OCI-LY1 (cell line): ENCODE measurements around the gene ITFG1.

Source experiments
- H2AFZ ChIP-seq: fragments of 200-600 bp; sonication (generic), shearing (Covaris generic); 2 replicates; pipeline ENCODE4 v1.6.0; 2014; ENCODE audit warnings: antibody characterized with exemption, mild to moderate bottlenecking, low read length
- H3F3A ChIP-seq: fragments of 200-600 bp; sonication (generic), shearing (Covaris generic); 2 replicates; pipeline ENCODE4 v1.6.0; 2014; ENCODE audit warnings: mild to moderate bottlenecking, antibody characterized with exemption, low read length, moderate library complexity; ENCODE audit not compliant: insufficient read depth
- H3K27ac ChIP-seq: fragments of 200-600 bp; sonication (generic); 2 replicates; pipeline ENCODE4 v1.5.1; 2014; ENCODE audit warnings: low read length, mixed run types, mild to moderate bottlenecking, low read depth; ENCODE audit not compliant: poor library complexity, severe bottlenecking
- H3K27me3 ChIP-seq: fragments of 200-600 bp; sonication (generic); 2 replicates; pipeline ENCODE4 v1.6.0; 2014; ENCODE audit warnings: antibody characterized with exemption, mild to moderate bottlenecking, low read length, moderate library complexity; ENCODE audit not compliant: insufficient read depth
- H3K36me3 ChIP-seq: fragments of 200-600 bp; sonication (generic); 2 replicates; pipeline ENCODE4 v1.6.1; 2014; ENCODE audit warnings: mild to moderate bottlenecking, antibody characterized with exemption, low read length, moderate library complexity, mixed read lengths; ENCODE audit not compliant: insufficient read depth
- H3K4me1 ChIP-seq: fragments of 200-600 bp; sonication (generic); 2 replicates; pipeline ENCODE4 v1.5.1; 2014; ENCODE audit warnings: mild to moderate bottlenecking, low read length, moderate library complexity; ENCODE audit not compliant: insufficient read depth, severe bottlenecking
- H3K4me2 ChIP-seq: fragments of 200-600 bp; sonication (generic), shearing (Covaris generic); 2 replicates; pipeline ENCODE4 v1.6.1; 2014; ENCODE audit warnings: low read length
- H3K4me3 ChIP-seq: fragments of 200-600 bp; sonication (generic); 2 replicates; pipeline ENCODE4 v1.5.1; 2014; ENCODE audit warnings: low read length, low read depth, mild to moderate bottlenecking, mixed read lengths; ENCODE audit not compliant: poor library complexity, severe bottlenecking
- H3K79me2 ChIP-seq: fragments of 200-600 bp; shearing (Covaris generic); 2 replicates; pipeline ENCODE4 v1.6.1; 2016; ENCODE audit warnings: mixed run types, low read length, mixed read lengths; ENCODE audit not compliant: insufficient read depth
- H3K9ac ChIP-seq: fragments of 200-600 bp; sonication (generic), shearing (Covaris generic); 2 replicates; pipeline ENCODE4 v1.6.1; 2014; ENCODE audit warnings: mild to moderate bottlenecking, low read length, mixed read lengths
- H3K9me2 ChIP-seq: fragments of 200-600 bp; sonication (generic), shearing (Covaris generic); 2 replicates; pipeline ENCODE4 v1.6.1; 2014; ENCODE audit warnings: low read depth, mild to moderate bottlenecking, low read length, mixed read lengths
- H3K9me3 ChIP-seq: fragments of 200-600 bp; shearing (Covaris generic); 2 replicates; pipeline ENCODE4 v1.6.1; 2014; ENCODE audit warnings: low read length, mixed read lengths
- H4K20me1 ChIP-seq: fragments of 200-600 bp; sonication (generic), shearing (Covaris generic); 2 replicates; pipeline ENCODE4 v1.6.0; 2016; ENCODE audit warnings: mild to moderate bottlenecking, low read length; ENCODE audit not compliant: insufficient read depth
- EZH2 ChIP-seq: fragments of 200-600 bp; sonication (generic), shearing (Covaris generic); IDR thresholded peaks from 2 replicates; pipeline ENCODE4 v1.8.0; 2017; ENCODE audit warnings: borderline replicate concordance, mixed run types, mild to moderate bottlenecking, antibody characterized with exemption, low read length, moderate library complexity, mixed read lengths
- TF ChIP-seq, protein P1 (sequence below): fragments of 200-600 bp; sonication (generic), shearing (Covaris generic); IDR thresholded peaks from 2 replicates; pipeline ENCODE4 v1.5.1; 2017; ENCODE audit warnings: mild to moderate bottlenecking, antibody characterized with exemption, low read length, moderate library complexity, mixed read lengths

Gene ITFG1

GRCh38 chr16:47162670-47163420 is 298.0 kb downstream of the ITFG1 start:
- H3K9me2 ChIP-seq: no peaks in the 10 kb centered on the region
- no peak overlapping the region for H3K9ac ChIP-seq
- no peaks in the 10 kb centered on the region for H3K4me1 ChIP-seq
- no peak overlapping the region for H3K27ac ChIP-seq
- no peaks in the 10 kb centered on the region for H3F3A ChIP-seq
- no peaks in the 10 kb centered on the region for H3K9me3 ChIP-seq
- peaks cover 23% of the 10 kb centered on the region; the same call in 1 of the 2 replicates for H3K36me3 ChIP-seq
- H2AFZ ChIP-seq: no peak overlapping the region
- no peak overlapping the region for H3K4me3 ChIP-seq
- H3K27me3 ChIP-seq: no peaks in the 10 kb centered on the region
- no peaks in the 10 kb centered on the region for H4K20me1 ChIP-seq
- H3K79me2 ChIP-seq: no peaks in the 10 kb centered on the region
- no peak for TF ChIP-seq EZH2
- TF ChIP-seq, protein P1, sequence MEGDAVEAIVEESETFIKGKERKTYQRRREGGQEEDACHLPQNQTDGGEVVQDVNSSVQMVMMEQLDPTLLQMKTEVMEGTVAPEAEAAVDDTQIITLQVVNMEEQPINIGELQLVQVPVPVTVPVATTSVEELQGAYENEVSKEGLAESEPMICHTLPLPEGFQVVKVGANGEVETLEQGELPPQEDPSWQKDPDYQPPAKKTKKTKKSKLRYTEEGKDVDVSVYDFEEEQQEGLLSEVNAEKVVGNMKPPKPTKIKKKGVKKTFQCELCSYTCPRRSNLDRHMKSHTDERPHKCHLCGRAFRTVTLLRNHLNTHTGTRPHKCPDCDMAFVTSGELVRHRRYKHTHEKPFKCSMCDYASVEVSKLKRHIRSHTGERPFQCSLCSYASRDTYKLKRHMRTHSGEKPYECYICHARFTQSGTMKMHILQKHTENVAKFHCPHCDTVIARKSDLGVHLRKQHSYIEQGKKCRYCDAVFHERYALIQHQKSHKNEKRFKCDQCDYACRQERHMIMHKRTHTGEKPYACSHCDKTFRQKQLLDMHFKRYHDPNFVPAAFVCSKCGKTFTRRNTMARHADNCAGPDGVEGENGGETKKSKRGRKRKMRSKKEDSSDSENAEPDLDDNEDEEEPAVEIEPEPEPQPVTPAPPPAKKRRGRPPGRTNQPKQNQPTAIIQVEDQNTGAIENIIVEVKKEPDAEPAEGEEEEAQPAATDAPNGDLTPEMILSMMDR: no peak
- no peak overlapping the region for H3K4me2 ChIP-seq

GRCh38 chr16:47161464-47161863 is 299.4 kb downstream of the ITFG1 start:
- TF ChIP-seq, protein P1: no peak
- TF ChIP-seq EZH2: no peak
- no peak overlapping the region for H3K4me3 ChIP-seq
- no peaks in the 10 kb centered on the region for H3K9me2 ChIP-seq
- no peaks in the 10 kb centered on the region for H3K9me3 ChIP-seq
- no peaks in the 10 kb centered on the region for H3K4me1 ChIP-seq
- H3K27me3 ChIP-seq: no peaks in the 10 kb centered on the region
- H3F3A ChIP-seq: no peaks in the 10 kb centered on the region
- no peaks in the 10 kb centered on the region for H4K20me1 ChIP-seq
- no peak overlapping the region for H3K27ac ChIP-seq
- no peak overlapping the region for H2AFZ ChIP-seq
- H3K79me2 ChIP-seq: no peaks in the 10 kb centered on the region
- no peak overlapping the region for H3K4me2 ChIP-seq
- H3K36me3 ChIP-seq: peaks cover 32% of the 10 kb centered on the region; the same call in 1 of the 2 replicates
- H3K9ac ChIP-seq: no peak overlapping the region

- H3K4me1 ChIP-seq: no peaks in the 10 kb centered on the region
- H3K9ac ChIP-seq: no peak overlapping the region
- H3F3A ChIP-seq: no peaks in the 10 kb centered on the region
- H3K36me3 ChIP-seq: peaks cover 42% of the 10 kb centered on the region
- H2AFZ ChIP-seq: no peak overlapping the region
- H3K9me3 ChIP-seq: no peaks in the 10 kb centered on the region
- no peaks in the 10 kb centered on the region for H3K9me2 ChIP-seq
- H3K27ac ChIP-seq: no peak overlapping the region
- no peaks in the 10 kb centered on the region for H3K27me3 ChIP-seq
- no peak overlapping the region for H3K4me2 ChIP-seq
- no peaks in the 10 kb centered on the region for H3K79me2 ChIP-seq
- no peak overlapping the region for H3K4me3 ChIP-seq
- H4K20me1 ChIP-seq: no peaks in the 10 kb centered on the region
- TF ChIP-seq, protein P1: no peak
Observed at GRCh38 chr16:47160422-47160821, 300.4 kb downstream of the ITFG1 start.
